Kidney (tissue), 14 donors: Measurements from ENCODE around the gene NEURL1B. TPM values are rescaled to one million over a fixed set of nuclear protein-coding genes. Genes with fewer than 3 reads are reported as not detected.

Experiments used
- DNase-seq, 5 donors: peaks; one replicate each; pipeline ENCODE4 v3.0.0-alpha.2; 2013 to 2020
- FAIRE-seq: peaks from 2 replicates; lab custom pipeline; 2012; peaks lifted over from hg19 to GRCh38; lab: Jason Lieb, UNC
- H3K27ac ChIP-seq, 2 donors: one replicate each; pipeline ENCODE4 v1.7.0; 2013; ENCODE audit warnings: low read depth in 2 of 2, low read length in 2 of 2, inconsistent platforms in 1 of 2
- H3K27me3 ChIP-seq: one replicate; pipeline ENCODE4 v1.7.1; 2013; ENCODE audit warnings: low read length, inconsistent platforms; ENCODE audit not compliant: control insufficient read depth, insufficient read depth
- H3K36me3 ChIP-seq, 3 donors: one replicate each; pipeline versions ENCODE4 v1.7.0 to v1.7.1; 2013; ENCODE audit warnings: low read length in 3 of 3, control low read depth in 1 of 3, inconsistent platforms in 1 of 3; ENCODE audit not compliant: insufficient read depth in 3 of 3, control insufficient read depth in 2 of 3
- H3K4me1 ChIP-seq, 3 donors: one replicate each; pipeline versions ENCODE4 v1.7.0 to v1.7.1; 2013; ENCODE audit warnings: low read length in 3 of 3, inconsistent platforms in 1 of 3, low read depth in 1 of 3; ENCODE audit not compliant: control insufficient read depth in 2 of 3, insufficient read depth in 2 of 3
- H3K4me3 ChIP-seq, 3 donors: one replicate each; pipeline versions ENCODE4 v1.7.0 to v1.8.1; 2013; ENCODE audit warnings: low read length in 3 of 3, control low read depth in 1 of 3, inconsistent platforms in 1 of 3
- H3K9ac ChIP-seq, 3 donors: one replicate each; pipeline versions ENCODE4 v1.7.0 to v1.7.1; 2013; ENCODE audit warnings: low read length in 3 of 3, control low read depth in 1 of 3, inconsistent platforms in 1 of 3
- H3K9me3 ChIP-seq, 3 donors: one replicate each; pipeline versions ENCODE4 v1.7.0 to v1.7.1; 2013; ENCODE audit warnings: low read length in 3 of 3, control low read depth in 1 of 3, inconsistent platforms in 1 of 3; ENCODE audit not compliant: control insufficient read depth in 2 of 3, insufficient read depth in 1 of 3
- CTCF ChIP-seq: IDR thresholded peaks from 3 replicates; pipeline ENCODE4 v1.5.1; 2012; ENCODE audit warnings: mild to moderate bottlenecking, moderate library complexity, borderline replicate concordance; ENCODE audit not compliant: insufficient read depth; ENCODE audit errors: extremely low read depth
- intact Hi-C: fragments of 100-400 bp; cut with DNase I; formaldehyde crosslinking; loops from one replicate; pipeline ENCODE4 v1.11.1; 2022
- polyA plus RNA-seq: library from polyadenylated mRNA; stranded (reverse); fragments of 350-450 nt; fragmentation: Illumina TruSeq; extraction: RNeasy Lipid Tissue Mini Kit (QIAGEN cat#74804); gene quantifications from one replicate; pipeline ENCODE4 v1.2.3, GENCODE V29; 2014; ENCODE audit warnings: low read depth, low replicate concordance; ENCODE audit not compliant: insufficient read depth
- total RNA-seq: library from RNA; stranded (reverse); fragmentation: NEBNext Ultra II Directional; extraction: Animal tissue kit (Norgen Biotek cat#: 25700); gene quantifications from one replicate; pipeline ENCODE4 v1.2.1, GENCODE V29; 2021
- donor health status: control.
- donor health status: control.
- donor health status: control.
- donor health status: control.
- donor health status: control.
- donor health status: DM: yes; HTN: yes; CAD: no.
- donor health status: Normal renal cell carcinoma (clear cell type).

The NEURL1B gene
- total and polyA plus RNA-seq, 2 donors from 2014 or later = 5.4 to 42.6 TPM

GRCh38 chr5:172659909-172660628, 19.0 kb downstream of the NEURL1B start:
- no peak for FAIRE-seq
- H3K4me3 ChIP-seq = no peak overlapping the region
- TF ChIP-seq CTCF = no peak
- H3K4me1 ChIP-seq = peaks cover 0 to 18% (median 9%) of the 10 kb centered on the region in 3 donors
- H3K27ac ChIP-seq = peak overlapping the region; percentile 74 to 84
- H3K9me3 ChIP-seq = peaks cover 0 to 4% (median 2%) of the 10 kb centered on the region in 3 donors
- intact Hi-C loops = no loop called here
- no peak overlapping the region for H3K9ac ChIP-seq
- no peaks in the 10 kb centered on the region for H3K36me3 ChIP-seq
- DNase-seq = peak; percentile 66 to 97 (median 83)
- H3K27me3 ChIP-seq = no peaks in the 10 kb centered on the region

GRCh38 chr5:172660974-172661373, 19.9 kb downstream of the NEURL1B start:
- no peak for FAIRE-seq
- Histone ChIP-seq H3K9ac (no peak overlapping the region), H3K36me3 (no peaks in the 10 kb centered on the region), H3K4me3 (no peak overlapping the region), H3K27ac (peak overlapping the region in 1 of 2 donors; percentile 84), H3K4me1 (peaks cover 0 to 18% (median 9%) of the 10 kb centered on the region in 3 donors), H3K27me3 (no peaks in the 10 kb centered on the region), H3K9me3 (peaks cover 0 to 2% (median 0%) of the 10 kb centered on the region in 3 donors)
- no peak for TF ChIP-seq CTCF
- intact Hi-C loops = no loop called here
- DNase-seq = no peak

GRCh38 chr5:172661526-172661925, 20.5 kb downstream of the NEURL1B start:
- FAIRE-seq = no peak
- Histone ChIP-seq H3K4me1 (peaks cover 0 to 18% (median 9%) of the 10 kb centered on the region in 3 donors), H3K36me3 (no peaks in the 10 kb centered on the region), H3K27me3 (no peaks in the 10 kb centered on the region), H3K9me3 (peaks cover 0 to 2% (median 0%) of the 10 kb centered on the region in 3 donors), H3K9ac (no peak overlapping the region), H3K27ac (peak overlapping the region in 1 of 2 donors; percentile 8), H3K4me3 (no peak overlapping the region)
- intact Hi-C loops = no loop called here
- TF ChIP-seq CTCF = no peak
- DNase-seq = no peak

- no peak for DNase-seq
- Histone ChIP-seq H3K4me3 (no peak overlapping the region), H3K27me3 (no peaks in the 10 kb centered on the region), H3K9me3 (no peaks in the 10 kb centered on the region), H3K36me3 (no peaks in the 10 kb centered on the region), H3K27ac (no peak overlapping the region), H3K4me1 (peaks cover 0 to 18% (median 9%) of the 10 kb centered on the region in 3 donors), H3K9ac (no peak overlapping the region)
- intact Hi-C loops = no loop called here
- no peak for FAIRE-seq
- no peak for TF ChIP-seq CTCF
Observed at GRCh38 chr5:172662596-172662995, 21.5 kb downstream of the NEURL1B start.
